Thyroid gland (tissue), 4 donors: Measurements from ENCODE around the gene CDCA4.

Experiments
- POLR2A ChIP-seq, 2 donors: fragments of 450-650 bp; IDR thresholded peaks; one replicate each; pipeline ENCODE4 v1.6.1; 2017; ENCODE audit warnings: antibody characterized with exemption in 2 of 2, mild to moderate bottlenecking in 2 of 2, moderate library complexity in 1 of 2
- TF ChIP-seq, protein P1 (sequence below), 6 experiments: fragments of 200-600 bp in 3 of 6; fragments of 450-650 bp in 3 of 6; sonication (generic) in 3 of 6; IDR thresholded peaks; one replicate each; pipeline ENCODE4 v1.5.1; 2016 to 2019; ENCODE audit warnings: antibody characterized with exemption in 6 of 6, mild to moderate bottlenecking in 2 of 6, inconsistent platforms in 1 of 6, moderate library complexity in 1 of 6

DNA sequence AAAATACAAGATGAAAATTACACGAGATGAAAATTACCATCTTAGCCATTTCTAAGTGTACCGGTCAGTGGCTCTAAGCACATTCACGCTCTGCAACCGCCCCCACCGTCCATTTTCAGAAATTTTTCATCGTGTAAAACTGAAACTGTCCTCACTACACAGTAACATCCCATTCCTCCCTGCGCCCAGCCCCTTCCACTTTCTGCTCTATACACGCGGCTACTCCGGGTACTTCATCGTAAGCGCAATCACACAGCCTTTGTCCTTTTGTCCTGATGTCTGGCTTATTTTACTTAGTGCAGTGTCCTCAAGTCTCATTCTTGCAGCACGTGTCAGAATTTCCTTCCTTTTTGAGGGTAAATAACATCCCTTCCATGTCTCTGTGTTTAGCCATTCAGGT, 47.9 kb upstream of the CDCA4 start:
- no peak for TF ChIP-seq POLR2A (IDR thresholded peaks at IDR 0.05)
- TF ChIP-seq, protein P1, sequence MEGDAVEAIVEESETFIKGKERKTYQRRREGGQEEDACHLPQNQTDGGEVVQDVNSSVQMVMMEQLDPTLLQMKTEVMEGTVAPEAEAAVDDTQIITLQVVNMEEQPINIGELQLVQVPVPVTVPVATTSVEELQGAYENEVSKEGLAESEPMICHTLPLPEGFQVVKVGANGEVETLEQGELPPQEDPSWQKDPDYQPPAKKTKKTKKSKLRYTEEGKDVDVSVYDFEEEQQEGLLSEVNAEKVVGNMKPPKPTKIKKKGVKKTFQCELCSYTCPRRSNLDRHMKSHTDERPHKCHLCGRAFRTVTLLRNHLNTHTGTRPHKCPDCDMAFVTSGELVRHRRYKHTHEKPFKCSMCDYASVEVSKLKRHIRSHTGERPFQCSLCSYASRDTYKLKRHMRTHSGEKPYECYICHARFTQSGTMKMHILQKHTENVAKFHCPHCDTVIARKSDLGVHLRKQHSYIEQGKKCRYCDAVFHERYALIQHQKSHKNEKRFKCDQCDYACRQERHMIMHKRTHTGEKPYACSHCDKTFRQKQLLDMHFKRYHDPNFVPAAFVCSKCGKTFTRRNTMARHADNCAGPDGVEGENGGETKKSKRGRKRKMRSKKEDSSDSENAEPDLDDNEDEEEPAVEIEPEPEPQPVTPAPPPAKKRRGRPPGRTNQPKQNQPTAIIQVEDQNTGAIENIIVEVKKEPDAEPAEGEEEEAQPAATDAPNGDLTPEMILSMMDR (IDR thresholded peaks at IDR 0.05): no peak
